HG03108 (cell line): ENCODE results near the gene DNAAF5.
A peak's percentile ranks its signal among the peaks of the same experiment; 100 is the strongest.
"Not testable (repeated sequence)": the region's sequence is repeated elsewhere in the genome, so short reads cannot be mapped to it uniquely, and the experiment has no call there.

Source experiments
- ATAC-seq: cut with Tn5 transposase; IDR thresholded peaks from one replicate; pipeline ENCODE4 v1.9.1; 2021; ENCODE audit warnings: moderate library complexity; ENCODE audit not compliant: unreplicated experiment

DNAAF5 gene

DNA sequence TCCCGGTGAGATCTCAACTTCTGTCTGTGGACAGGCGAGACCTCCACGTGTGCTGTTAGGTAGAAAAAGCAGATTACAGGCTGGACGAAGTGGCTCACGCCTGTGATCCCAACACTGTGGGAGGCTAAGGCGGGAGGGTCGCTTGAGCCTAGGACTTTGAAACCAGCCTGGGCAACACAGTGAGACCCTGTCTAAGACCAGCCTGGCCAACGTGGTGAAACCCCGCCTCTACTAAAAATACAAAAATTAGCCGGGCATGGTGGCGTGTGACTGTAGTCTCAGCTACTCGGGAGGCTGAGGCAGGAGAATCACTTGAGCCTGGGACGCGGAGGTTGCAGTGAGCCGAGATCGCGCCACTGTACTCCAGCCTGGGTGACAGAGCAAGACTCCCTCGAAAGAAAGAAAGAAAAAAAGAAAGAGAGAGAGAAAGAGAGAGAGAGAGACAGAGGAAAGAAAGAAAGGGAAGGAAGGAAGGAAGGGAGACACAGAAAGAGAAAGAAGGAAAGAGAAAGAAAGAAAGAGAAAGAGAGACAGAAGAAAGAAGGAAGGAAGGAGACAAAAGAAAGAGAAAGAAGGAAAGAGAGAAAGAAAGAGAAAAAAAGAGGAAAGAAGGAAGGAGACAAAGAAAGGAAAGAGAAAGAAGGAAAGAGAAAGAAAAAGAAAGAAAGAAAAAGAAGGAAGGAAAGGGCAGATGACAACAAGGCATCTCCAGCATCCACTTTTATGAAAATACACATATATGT lies 76.2 kb downstream of the DNAAF5 start:
- no peak for ATAC-seq

DNA sequence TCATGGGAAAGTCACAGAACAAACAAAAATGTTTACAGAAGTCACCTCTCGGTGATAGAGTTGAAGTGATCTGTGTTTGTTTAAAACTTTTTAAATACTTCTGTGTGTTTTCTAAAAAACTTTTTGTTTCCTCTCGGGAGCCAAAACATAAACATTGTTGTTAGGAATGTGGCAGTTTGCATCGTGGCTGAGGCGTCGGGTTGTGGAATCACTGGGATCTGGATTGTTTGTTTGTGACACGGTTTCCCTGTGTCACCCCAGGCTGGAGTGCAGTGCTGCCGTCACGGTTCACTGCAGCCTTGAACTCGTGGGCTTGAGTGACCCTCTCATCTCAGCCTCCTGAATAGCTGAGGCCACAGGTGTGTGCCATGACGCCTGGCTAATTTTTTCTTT lies 76.7 kb downstream of the DNAAF5 start:
- no peak for ATAC-seq

DNA sequence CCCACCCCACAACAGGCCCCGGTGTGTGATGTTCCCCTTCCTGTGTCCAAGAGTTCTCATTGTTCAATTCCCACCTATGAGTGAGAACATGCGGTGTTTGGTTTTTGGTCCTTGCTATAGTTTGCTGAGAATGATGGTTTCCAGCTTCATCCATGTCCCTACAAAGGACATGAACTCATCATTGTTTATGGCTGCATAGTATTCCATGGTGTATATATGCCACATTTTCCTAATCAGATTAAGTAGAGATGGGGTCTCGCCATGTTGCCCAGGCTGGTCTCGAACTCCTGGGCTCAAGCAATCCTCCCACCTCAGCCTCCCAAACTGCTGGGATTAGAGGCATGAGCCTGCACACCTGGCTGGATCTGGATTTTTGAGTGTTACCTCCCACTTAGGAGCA lies 77.3 kb downstream of the DNAAF5 start:
- ATAC-seq = not testable (repeated sequence)

DNA sequence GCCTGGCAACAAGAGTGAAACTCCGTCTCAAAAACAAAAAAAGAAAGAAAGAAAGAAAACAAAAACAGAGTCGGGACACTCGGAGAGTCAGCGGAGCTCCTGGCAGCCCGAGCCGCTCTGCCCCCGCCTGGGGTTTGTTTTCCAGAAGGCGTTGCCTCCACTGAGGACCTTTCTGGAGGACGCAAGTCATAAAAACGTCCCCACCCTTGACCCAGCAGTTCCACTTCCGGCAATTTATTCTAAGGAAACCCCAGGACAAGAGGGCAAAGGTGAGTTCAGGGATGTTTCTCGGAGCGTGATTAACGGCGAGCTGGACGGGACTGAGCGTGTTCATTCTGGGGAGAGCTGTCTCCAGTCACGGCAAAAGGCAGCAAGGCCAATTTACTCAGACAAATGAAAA lies 78.8 kb downstream of the DNAAF5 start:
- no peak for ATAC-seq

DNA sequence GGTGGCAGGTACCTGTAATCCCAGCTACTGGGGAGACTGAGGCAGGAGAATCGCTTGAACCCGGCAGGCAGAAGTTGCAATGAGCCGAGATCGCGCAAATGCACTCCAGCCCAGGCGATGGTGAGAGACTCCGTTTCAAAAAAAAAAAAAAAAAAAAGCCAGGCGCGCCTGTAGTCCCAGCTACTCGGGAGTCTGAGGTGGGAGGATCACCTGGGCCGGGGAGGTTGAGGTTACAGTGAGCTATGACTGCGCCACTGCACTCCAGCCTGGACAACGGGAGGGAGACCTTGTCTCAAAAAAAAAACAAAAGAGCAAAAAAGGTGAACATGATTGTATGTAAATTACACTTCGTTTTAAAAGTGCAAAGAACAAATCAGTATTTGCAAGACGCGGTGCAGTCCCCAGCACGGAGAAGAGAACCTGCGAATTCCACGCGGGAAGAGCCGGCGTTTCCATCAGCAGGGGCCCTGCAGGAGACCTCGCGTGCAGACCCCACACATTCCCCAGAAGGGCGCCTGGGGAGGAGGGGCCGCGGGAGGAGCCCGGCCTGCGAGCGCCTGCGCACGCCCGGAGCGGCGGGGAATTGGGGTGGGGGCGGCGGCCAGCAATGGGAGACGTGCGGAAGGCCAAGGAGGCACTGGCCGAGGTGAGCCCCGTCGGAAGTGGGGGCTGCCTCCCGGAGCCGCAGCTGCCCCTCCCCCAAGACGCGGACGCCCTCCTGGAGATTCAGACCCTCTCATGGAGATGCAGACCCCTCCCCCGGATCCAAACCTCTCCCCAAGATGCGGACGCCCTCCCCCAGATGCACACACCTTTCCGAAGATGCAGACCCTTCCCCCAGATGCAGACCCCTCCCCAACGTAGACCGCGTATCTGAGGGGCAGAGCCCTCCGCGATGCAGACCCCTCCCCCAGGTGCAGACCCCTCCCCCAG lies 89.1 kb downstream of the DNAAF5 start:
- ATAC-seq = no peak

DNA sequence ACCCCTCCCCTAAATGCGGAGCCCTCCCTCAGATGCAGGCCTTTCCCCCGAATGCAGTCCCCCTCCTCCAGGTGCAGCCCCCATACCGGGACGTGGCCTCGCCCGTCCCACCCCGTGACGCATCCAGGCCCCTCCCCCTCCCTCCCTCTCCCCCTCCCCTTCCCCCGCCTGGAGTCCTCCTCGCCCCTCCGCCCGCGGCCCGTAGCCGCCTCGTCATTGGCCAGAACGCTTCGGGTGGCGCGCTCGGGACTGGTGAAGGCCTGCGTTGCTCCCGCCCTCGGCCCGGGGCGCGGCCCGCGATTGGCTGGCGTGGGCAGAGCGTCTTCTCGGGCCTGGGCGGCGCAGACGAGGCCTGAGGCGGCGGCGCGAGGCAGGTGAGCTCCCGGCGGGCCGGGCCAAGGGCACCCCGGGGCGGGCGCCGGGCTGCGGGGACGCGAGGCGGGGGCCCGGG lies 89.8 kb downstream of the DNAAF5 start:
- peak; percentile 81 for ATAC-seq

DNA sequence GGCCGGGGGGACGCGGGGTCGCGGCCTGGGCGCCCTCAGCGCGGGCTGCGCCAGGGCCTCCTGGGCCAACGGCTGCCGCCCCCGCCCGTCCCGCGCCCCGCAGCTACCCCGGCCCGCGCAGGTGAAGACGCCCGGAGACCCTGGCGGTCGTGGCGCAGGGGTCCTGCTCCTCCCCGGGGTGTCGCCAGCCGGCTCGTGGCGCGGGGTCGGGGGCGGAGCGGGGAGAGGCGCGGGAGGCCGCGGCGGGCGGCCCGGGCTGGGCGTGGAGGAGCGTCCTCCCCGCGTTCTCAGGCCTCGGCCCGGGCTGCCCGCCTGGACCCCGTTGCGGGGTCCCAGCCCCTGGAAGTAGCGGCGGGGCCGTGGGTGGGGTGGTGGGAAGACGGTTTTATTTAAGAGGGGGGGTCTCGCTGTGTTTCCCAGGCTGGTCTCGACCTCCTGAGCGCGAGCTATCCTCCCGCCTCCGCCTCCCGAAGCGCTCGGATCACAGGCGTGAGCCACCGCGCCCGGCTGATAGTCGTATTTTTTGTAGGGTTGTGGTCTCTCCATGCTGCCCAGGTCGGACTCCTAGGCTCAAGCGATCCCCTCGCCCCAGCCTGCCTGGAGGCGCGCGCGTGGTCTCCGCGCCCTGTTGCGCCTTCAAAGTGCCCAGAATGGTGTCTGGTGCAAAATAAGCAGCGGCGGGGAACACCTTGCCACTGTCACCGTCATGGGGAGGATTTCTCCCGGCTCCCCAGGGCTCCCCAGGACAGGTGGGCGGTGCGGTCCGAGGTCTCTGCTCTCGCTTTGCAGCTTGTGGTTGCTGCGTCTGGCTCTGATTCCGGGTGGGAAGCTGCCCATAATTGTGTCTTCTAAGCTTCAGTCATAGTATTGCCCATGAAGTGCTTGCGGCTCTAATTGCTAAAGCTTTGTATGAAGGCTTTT lies 90.5 kb downstream of the DNAAF5 start:
- ATAC-seq = peak; percentile 3

DNA sequence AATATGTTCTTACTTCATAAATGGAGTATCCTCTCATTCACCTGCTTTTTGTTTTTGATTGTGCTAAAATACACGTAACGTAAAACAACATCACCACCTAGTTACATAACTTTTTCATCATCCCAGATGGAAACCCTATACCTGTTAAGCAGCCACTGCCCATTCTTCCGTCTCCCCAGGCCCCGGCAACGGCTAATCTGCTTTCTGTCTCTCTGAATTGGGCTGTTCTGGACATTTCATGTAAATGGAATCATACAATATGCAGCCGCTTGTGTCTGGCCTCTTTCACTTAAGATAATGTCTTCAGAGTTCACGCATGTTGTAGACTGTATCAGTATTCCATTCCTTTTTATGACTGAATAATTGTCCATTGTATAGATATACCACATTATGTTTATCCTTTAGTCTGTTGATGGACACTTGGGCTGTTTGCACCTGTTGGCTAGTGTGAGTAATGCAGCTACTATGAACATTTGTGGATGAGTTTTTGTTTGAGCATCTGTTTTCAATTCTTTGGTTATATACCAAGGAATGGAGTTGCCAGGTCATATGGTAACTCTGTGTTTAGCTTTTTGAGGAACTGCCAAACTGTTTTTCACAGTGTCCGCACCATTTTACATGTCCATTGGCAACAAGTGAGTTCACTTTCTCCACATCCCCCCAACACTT lies 91.7 kb downstream of the DNAAF5 start:
- ATAC-seq = no peak

DNA sequence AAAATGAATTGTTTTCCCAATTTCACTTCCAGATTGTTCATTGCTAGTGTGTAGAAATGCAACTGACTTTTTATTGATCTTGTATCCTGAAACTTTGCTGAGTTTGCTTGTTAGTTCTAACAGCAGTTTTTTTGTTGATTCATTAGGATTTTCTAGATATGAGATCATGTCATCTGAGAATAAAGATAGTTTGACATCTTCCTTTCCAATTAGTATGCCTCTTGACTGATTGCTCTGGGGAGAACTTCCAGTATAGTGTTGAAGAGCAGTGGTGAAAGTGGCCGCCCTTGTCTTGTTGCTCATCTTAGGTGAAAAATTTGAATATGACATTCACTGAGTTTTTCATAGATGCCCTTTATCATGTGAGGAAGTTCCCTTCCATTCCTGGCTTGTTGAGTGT lies 93.8 kb downstream of the DNAAF5 start:
- ATAC-seq = no peak

DNA sequence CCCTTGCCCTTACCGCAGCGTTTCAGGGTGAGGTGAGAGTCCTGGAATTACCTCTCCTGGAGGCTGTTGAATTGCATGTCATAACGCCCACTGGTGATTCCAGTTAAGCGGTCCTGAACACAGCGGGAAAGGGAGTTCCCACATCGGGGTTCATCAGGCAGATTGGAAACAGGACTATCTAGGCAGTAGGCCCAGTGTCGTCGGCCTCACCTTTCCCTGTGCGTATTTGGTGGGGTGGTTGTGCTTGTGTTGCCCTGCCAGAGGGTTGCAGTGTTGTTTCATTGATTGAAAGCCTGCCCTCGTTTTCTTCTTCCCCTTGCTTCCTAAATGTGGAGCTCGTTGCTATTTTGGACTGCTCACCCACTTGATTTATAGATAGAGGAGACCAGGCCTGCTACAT lies 95.2 kb downstream of the DNAAF5 start:
- no peak for ATAC-seq

DNA sequence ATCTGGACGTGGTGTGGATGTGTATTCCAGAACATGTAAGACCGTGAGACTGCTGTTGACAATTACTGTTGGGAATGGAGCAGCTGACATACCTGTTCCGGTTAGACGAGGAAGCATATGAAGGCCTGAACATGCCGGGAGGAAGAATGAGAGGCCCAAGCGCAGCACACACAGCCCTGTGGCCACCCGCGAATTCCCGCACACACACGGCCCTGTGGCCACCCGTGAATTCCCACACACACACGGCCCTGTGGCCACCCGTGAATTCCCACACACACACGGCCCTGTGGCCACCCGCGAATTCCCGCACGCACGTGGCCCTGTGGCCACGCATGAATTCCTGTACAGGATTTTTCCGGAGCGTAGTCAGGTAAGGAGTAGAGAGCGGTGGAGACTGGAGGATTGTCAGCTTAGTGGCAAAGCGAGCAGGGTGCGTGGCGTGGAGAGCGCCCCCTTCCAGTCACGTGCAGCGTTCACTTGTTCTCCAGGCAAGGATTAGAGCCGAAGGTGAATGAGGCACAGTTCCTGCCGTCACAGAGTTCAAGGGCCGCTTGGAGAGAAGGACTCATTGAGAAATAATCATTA lies 96.3 kb downstream of the DNAAF5 start:
- no peak for ATAC-seq

DNA sequence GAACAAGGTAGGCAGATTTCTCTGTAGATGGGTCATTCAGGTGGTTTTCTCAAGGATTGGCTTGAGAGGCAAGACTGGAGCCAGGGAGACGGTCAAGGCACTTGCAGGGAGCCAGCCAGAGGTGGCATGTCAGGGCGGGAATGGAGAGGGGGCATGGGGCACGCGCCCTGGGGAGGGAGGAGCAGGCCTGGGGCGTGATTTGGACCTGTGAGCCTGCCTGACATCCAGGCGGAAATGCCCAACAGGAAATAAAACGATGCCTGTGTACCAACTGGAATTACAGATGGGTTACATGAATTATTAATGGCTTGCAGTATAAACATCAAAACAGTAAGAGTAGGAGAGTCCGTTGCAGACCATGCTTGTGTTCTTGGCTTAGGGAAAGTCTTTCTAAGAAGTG lies 97.2 kb downstream of the DNAAF5 start:
- ATAC-seq = no peak

DNA sequence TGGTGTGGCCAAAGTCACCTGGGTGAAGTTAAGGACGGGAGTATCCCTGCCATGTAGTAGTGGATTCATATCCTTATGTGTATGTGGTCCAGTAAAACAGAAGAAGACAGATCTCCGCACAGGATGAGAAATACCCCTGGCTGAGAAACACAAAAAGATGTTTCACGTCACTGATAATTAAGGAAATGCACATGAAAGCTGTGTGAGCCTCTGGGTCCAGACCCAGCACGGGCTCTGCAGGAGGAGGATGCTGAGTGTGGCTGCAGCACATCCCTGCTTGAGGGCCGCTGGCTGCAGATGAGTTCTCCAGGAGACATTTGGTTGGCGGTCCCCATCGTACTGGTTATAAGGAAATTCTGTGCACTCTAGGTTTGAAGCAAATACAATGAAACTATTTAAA lies 97.6 kb downstream of the DNAAF5 start:
- ATAC-seq = no peak

DNA sequence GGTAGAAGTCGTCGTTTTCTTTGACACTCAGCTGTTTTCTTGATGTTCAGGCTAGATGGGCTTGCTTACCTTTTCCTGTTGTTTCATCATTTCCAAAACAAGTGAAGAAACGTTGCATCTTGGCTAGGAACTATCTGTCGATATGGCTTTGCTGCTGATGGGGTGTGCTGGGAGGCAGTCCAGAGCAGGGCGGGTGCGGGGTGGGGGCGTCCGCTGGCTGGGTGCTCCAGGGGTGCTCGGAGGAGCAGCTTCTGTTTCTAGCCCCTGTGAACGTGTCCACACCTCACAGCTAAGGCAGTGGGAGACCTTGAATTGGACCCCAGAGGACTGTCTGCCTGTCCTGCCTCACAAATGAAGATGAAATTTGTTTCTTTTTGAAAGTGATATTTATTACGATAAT lies 98.2 kb downstream of the DNAAF5 start:
- ATAC-seq = no peak

DNA sequence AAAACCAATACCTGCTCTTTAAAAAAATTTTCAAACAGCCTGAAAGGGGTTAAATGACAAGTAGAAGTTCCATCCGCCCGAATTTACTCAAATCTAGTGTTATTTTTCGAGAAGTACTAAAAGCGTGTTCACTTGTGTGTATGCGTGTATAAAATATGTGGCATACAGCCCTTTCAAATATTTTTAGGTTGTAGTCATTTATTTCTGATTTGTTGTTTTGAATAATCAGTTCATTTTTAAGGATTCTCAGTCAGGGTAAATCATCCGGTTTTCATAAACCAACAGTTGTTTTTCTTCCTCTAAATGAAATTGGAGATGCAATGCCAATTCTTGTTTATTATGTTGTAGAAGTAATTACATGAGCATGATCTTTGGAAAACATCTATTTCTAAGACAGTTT lies 98.9 kb downstream of the DNAAF5 start:
- ATAC-seq = no peak

DNA sequence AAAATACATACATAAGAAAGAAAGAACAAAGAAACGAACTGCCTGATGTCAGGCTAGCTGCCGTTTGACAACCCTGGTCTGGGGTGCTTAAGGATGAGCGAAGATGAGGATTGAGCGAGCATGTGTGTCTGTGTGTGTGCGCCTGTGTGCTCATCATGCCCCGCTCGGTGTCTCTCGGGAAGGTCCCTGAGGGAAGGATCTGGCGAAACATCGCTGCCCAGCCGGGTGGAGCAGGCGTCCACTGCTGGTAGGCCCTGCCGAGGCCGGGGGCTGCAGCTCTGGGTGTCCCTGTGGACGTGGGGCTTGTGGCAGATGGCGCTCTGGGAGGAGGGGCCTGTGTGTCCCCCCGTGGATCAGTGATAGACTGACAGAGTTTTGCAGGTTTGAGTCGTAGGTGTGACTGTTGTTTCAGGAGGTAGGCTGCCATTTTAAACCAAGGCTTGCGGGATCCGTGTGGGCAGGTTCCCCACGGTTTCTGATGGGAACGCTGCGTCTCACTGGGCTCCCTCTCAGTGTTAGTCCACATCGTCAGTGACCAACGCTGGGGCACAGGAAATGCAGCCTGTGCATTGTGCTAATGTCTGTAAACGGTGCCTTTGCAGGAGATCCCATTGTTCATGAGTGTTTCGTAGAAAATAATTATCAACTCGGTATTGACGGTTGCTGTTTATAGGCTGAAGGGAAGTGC lies 99.9 kb downstream of the DNAAF5 start:
- ATAC-seq = no peak

DNA sequence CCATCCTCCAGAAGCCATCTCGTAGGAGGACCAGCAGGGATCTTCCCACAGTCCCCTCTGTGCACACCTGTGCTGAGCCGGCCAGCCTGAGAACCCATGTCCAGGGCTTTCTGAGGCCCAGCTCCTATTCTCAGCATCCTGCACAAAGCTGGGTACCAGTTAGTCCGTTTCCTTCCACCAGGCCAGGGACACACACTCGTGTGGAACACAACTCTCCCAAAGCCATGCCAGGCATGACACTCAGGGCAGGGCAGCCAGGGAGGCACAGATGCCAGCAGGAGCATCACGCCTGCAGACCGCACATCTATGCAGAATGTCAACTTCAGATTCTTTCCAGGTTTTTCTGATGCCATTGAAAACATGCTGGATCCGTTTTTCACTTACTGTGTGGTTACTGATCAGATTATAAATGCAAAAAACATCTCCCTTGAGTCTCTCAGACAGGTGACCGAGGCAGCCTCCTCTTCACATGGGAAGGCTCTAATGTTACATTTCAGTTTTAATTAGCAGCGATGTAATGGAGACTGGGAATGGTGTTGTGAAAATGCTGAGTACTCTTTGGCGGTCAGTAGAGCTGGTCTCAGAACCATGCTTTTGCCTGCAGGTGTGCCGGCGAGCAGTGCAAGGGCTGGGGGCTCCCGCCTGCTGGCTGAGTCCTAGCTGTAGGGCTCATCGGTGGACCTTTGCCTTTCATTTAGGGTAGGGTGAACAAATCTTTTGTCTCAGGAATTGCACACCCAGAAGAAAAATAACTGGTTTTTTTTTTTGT lies 102.5 kb downstream of the DNAAF5 start:
- ATAC-seq = no peak

DNA sequence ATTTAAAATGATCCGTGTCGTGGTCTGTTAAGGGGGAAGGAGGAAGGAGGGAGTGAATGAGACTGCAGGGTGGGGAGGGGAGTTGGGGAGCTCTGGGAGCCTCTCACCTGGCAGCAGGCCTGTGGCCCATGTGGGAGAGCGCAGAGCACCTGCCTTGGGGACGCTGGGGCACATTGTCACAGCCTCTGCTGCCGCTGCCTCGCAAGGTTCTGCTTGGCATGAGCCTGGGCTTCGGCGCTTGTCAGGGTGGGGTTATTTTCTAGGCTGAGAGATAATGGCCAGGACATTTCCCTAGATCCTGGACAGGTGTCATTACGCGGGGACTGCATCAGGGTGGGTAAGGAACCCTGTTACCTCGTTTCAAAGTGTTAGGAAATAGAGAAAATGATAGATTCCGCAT lies 103.6 kb downstream of the DNAAF5 start:
- ATAC-seq = no peak
